Endothelial cell (in vitro differentiated cells): ENCODE data around the gene EPHA4. TPM values are rescaled to one million over a fixed set of nuclear protein-coding genes. Genes with fewer than 3 reads are reported as not detected.

Experiments
- DNase-seq: peaks from one replicate; pipeline ENCODE4 v3.0.0; 2021; ENCODE audit warnings: low spot score
- H3K27ac Mint-ChIP-seq: one replicate; pipeline ENCODE4 v1.8.0; 2021; ENCODE audit warnings: mixed read lengths, inconsistent platforms; ENCODE audit not compliant: unreplicated experiment
- H3K27me3 Mint-ChIP-seq: one replicate; pipeline ENCODE4 v1.8.0; 2021; ENCODE audit warnings: mild to moderate bottlenecking, moderate library complexity, mixed read lengths, inconsistent platforms; ENCODE audit not compliant: unreplicated experiment
- H3K36me3 Mint-ChIP-seq: one replicate; pipeline ENCODE4 v1.8.0; 2021; ENCODE audit warnings: mild to moderate bottlenecking, low read depth, mixed read lengths, inconsistent platforms; ENCODE audit not compliant: unreplicated experiment
- H3K4me1 Mint-ChIP-seq: one replicate; pipeline ENCODE4 v1.8.0; 2021; ENCODE audit warnings: mild to moderate bottlenecking, mixed read lengths, inconsistent platforms; ENCODE audit not compliant: unreplicated experiment
- H3K4me3 Mint-ChIP-seq: one replicate; pipeline ENCODE4 v1.8.0; 2021; ENCODE audit warnings: mild to moderate bottlenecking, mixed read lengths, inconsistent platforms; ENCODE audit not compliant: unreplicated experiment
- H3K9me3 Mint-ChIP-seq: one replicate; pipeline ENCODE4 v1.8.0; 2021; ENCODE audit warnings: mixed read lengths, inconsistent platforms; ENCODE audit not compliant: unreplicated experiment
- CTCF ChIP-seq: fragments of 200-600 bp; sonication (generic); IDR thresholded peaks from one replicate; pipeline ENCODE4 v1.5.0; 2021; ENCODE audit warnings: antibody characterized with exemption; ENCODE audit not compliant: unreplicated experiment
- total RNA-seq: library from RNA; stranded (reverse); fragmentation: NEBNext Ultra II Directional; extraction: Animal tissue kit (Norgen Biotek cat#: 25700); gene quantifications from one replicate; pipeline ENCODE4 v1.2.1, GENCODE V29; 2021; ENCODE audit not compliant: unreplicated experiment

EPHA4 gene
- total RNA-seq, 1 donor from 2014 or later = 62.0 TPM

GRCh38 chr2:221465776-221466175 is 106.3 kb downstream of the EPHA4 start:
- TF ChIP-seq CTCF = no peak
- no peaks in the 10 kb centered on the region for H3K9me3 Mint-ChIP-seq
- H3K27ac Mint-ChIP-seq = no peak overlapping the region
- H3K27me3 Mint-ChIP-seq = no peaks in the 10 kb centered on the region
- no peaks in the 10 kb centered on the region for H3K36me3 Mint-ChIP-seq
- H3K4me1 Mint-ChIP-seq = peaks cover 20% of the 10 kb centered on the region
- no peak overlapping the region for H3K4me3 Mint-ChIP-seq
- DNase-seq = no peak

GRCh38 chr2:221464971-221465370 is 107.1 kb downstream of the EPHA4 start:
- no peaks in the 10 kb centered on the region for H3K9me3 Mint-ChIP-seq
- no peaks in the 10 kb centered on the region for H3K27me3 Mint-ChIP-seq
- TF ChIP-seq CTCF = no peak
- no peaks in the 10 kb centered on the region for H3K36me3 Mint-ChIP-seq
- no peak overlapping the region for H3K27ac Mint-ChIP-seq
- no peak for DNase-seq
- peaks cover 20% of the 10 kb centered on the region for H3K4me1 Mint-ChIP-seq
- no peak overlapping the region for H3K4me3 Mint-ChIP-seq

DNA sequence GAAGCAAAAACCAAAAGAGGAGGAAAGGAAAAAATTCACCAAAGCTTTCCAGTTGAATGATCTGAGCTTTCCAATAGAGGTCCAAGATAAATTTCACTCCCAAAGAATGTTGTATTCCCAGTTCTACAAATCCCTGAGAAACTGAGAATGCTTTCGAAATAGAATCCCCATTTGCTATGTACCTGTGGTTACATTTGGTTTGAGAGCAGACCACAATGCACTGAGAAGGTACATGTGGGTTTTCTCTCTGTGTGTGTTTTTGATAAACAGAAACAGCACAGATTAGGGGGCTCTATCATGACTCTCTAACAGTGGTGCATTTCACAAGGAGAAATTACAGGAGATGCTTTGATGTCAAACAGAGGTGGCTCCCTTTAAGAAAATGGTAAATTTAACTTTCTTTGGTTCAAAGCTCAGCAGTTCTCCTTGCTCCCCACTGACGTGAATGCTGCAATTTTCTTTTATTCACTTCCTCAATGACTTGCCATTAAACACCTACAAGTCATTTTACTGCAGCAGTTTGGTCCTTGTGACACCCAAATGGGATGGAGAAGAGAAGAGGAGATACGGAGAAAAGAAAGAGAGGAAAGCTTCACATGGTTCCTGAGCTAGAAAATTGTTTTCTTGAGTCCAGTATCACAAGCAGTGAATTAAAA is 108.7 kb downstream of the EPHA4 start:
- Mint-ChIP-seq H3K4me3 (no peak overlapping the region), H3K9me3 (no peaks in the 10 kb centered on the region), H3K4me1 (peaks cover 13% of the 10 kb centered on the region), H3K36me3 (no peaks in the 10 kb centered on the region), H3K27me3 (no peaks in the 10 kb centered on the region), H3K27ac (no peak overlapping the region)
- DNase-seq = no peak
- no peak for TF ChIP-seq CTCF

DNA sequence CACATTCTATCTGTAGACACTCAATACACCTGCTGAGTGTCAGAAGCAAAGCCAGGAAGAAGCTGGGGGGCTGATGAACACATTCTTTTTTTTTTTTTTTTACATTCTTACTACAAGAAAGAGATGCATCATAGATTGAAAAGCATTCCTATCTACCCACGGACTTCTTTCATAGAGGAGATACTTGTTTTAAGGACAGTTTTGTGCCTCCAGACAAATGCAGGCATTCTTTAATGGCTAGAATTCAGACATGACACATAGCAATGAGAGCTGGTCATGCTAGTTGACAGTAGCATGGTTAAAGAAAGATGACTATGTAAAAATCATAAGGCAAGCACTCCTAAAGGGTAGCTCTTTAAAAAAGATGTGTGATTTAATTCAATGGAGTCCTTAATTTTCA is 110.2 kb downstream of the EPHA4 start:
- Mint-ChIP-seq H3K27ac (no peak overlapping the region), H3K27me3 (no peaks in the 10 kb centered on the region), H3K36me3 (no peaks in the 10 kb centered on the region), H3K4me3 (no peak overlapping the region), H3K4me1 (no peaks in the 10 kb centered on the region), H3K9me3 (no peaks in the 10 kb centered on the region)
- TF ChIP-seq CTCF = no peak
- DNase-seq = no peak

- no peak for DNase-seq
- Mint-ChIP-seq H3K27me3 (no peaks in the 10 kb centered on the region), H3K9me3 (no peaks in the 10 kb centered on the region), H3K27ac (no peak overlapping the region), H3K4me1 (no peaks in the 10 kb centered on the region), H3K4me3 (no peak overlapping the region), H3K36me3 (peaks cover 7% of the 10 kb centered on the region)
- no peak for TF ChIP-seq CTCF
Observed at GRCh38 chr2:221460136-221460535, 112.0 kb downstream of the EPHA4 start.
